HCT116 (cell line): ENCODE results near the gene SERGEF.

Experiments used
- EGR1 ChIP-seq: IDR thresholded peaks from 2 replicates; pipeline ENCODE4 v1.6.1; 2012; ENCODE audit warnings: low read depth
- EZH2 ChIP-seq: fragments of 200-600 bp; sonication (generic); IDR thresholded peaks from 2 replicates; pipeline ENCODE4 v1.6.1; 2017; ENCODE audit warnings: antibody characterized with exemption, mixed run types
- POLR2A ChIP-seq: IDR thresholded peaks from 2 replicates; pipeline ENCODE4 v1.7.0; 2011; ENCODE audit warnings: borderline replicate concordance; ENCODE audit not compliant: insufficient read depth, insufficient read length; ENCODE audit errors: extremely low read depth
- POLR2AphosphoS5 ChIP-seq: IDR thresholded peaks from 2 replicates; pipeline ENCODE4 v1.6.1; 2011; ENCODE audit warnings: mild to moderate bottlenecking, low read depth, low read length, moderate library complexity
- SRF ChIP-seq: IDR thresholded peaks from 2 replicates; pipeline ENCODE4 v1.6.1; 2012; ENCODE audit warnings: low read depth
- ZNF274 ChIP-seq: fragments of 200-500 bp; sonication (Bioruptor generic); IDR thresholded peaks from 2 replicates; pipeline ENCODE4 v1.6.1; 2014; ENCODE audit warnings: mild to moderate bottlenecking, low read depth, low read length, inconsistent platforms
- TF ChIP-seq, protein P1 (sequence below), 3 experiments: fragments of 200-600 bp in 1 of 3; sonication (generic) in 1 of 3; IDR thresholded peaks in 2 of 3; conservative IDR thresholded peaks in 1 of 3; 2 replicates each; pipeline ENCODE4 v1.5.1; 2012 to 2017; ENCODE audit warnings: low read depth in 2 of 3, low read length in 2 of 3, antibody characterized with exemption in 1 of 3, borderline replicate concordance in 1 of 3, control low read depth in 1 of 3, mild to moderate bottlenecking in 1 of 3, mixed read lengths in 1 of 3, mixed run types in 1 of 3, moderate library complexity in 1 of 3; ENCODE audit not compliant: insufficient read depth in 1 of 3
- TF ChIP-seq, protein P2 (sequence below): IDR thresholded peaks from 2 replicates; pipeline ENCODE4 v1.6.1; 2011; ENCODE audit warnings: mild to moderate bottlenecking, low read length, moderate library complexity; ENCODE audit not compliant: insufficient replicate concordance; ENCODE audit errors: extremely low read depth

DNA sequence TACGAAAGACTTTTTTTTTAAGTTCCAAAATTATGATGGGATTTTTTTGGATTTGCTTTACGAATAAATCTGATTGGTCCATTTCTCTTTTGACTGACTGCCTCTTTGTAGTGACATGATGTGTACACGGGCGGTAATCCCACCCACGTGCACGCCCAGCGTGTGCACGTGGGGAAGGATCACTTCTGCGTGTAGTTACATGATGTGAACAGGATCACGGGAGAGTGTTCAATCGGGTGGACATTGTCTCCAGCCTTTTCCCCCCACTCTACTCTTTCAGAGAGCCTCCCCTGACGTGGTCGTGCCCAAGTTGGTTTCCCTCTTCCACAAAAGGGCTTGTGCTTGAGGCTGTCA, 235.1 kb downstream of the SERGEF start:
- TF ChIP-seq, protein P1, sequence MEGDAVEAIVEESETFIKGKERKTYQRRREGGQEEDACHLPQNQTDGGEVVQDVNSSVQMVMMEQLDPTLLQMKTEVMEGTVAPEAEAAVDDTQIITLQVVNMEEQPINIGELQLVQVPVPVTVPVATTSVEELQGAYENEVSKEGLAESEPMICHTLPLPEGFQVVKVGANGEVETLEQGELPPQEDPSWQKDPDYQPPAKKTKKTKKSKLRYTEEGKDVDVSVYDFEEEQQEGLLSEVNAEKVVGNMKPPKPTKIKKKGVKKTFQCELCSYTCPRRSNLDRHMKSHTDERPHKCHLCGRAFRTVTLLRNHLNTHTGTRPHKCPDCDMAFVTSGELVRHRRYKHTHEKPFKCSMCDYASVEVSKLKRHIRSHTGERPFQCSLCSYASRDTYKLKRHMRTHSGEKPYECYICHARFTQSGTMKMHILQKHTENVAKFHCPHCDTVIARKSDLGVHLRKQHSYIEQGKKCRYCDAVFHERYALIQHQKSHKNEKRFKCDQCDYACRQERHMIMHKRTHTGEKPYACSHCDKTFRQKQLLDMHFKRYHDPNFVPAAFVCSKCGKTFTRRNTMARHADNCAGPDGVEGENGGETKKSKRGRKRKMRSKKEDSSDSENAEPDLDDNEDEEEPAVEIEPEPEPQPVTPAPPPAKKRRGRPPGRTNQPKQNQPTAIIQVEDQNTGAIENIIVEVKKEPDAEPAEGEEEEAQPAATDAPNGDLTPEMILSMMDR (IDR thresholded peaks at IDR 0.05 in 2 of 3, conservative IDR thresholded peaks at IDR 0.05 in 1 of 3; ENCODE audit: borderline replicate concordance in 1 of 3, insufficient read depth in 1 of 3, low read depth in 2 of 3, low read length in 2 of 3) = no peak
- TF ChIP-seq EZH2 = no peak
- no peak for TF ChIP-seq ZNF274
- TF ChIP-seq POLR2A = no peak
- TF ChIP-seq POLR2AphosphoS5 = no peak
- TF ChIP-seq, protein P2, sequence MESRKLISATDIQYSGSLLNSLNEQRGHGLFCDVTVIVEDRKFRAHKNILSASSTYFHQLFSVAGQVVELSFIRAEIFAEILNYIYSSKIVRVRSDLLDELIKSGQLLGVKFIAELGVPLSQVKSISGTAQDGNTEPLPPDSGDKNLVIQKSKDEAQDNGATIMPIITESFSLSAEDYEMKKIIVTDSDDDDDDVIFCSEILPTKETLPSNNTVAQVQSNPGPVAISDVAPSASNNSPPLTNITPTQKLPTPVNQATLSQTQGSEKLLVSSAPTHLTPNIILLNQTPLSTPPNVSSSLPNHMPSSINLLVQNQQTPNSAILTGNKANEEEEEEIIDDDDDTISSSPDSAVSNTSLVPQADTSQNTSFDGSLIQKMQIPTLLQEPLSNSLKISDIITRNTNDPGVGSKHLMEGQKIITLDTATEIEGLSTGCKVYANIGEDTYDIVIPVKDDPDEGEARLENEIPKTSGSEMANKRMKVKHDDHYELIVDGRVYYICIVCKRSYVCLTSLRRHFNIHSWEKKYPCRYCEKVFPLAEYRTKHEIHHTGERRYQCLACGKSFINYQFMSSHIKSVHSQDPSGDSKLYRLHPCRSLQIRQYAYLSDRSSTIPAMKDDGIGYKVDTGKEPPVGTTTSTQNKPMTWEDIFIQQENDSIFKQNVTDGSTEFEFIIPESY = no peak
- no peak for TF ChIP-seq SRF
- no peak for TF ChIP-seq EGR1
